ENCODE data around the gene NLRP1. TPM values are rescaled to one million over a fixed set of nuclear protein-coding genes. Genes with fewer than 3 reads are reported as not detected.

NLRP1 gene
- total RNA-seq, 4 donors from 2014 or later, result 13.8 to 78.3 (median 47.0) TPM

DNA sequence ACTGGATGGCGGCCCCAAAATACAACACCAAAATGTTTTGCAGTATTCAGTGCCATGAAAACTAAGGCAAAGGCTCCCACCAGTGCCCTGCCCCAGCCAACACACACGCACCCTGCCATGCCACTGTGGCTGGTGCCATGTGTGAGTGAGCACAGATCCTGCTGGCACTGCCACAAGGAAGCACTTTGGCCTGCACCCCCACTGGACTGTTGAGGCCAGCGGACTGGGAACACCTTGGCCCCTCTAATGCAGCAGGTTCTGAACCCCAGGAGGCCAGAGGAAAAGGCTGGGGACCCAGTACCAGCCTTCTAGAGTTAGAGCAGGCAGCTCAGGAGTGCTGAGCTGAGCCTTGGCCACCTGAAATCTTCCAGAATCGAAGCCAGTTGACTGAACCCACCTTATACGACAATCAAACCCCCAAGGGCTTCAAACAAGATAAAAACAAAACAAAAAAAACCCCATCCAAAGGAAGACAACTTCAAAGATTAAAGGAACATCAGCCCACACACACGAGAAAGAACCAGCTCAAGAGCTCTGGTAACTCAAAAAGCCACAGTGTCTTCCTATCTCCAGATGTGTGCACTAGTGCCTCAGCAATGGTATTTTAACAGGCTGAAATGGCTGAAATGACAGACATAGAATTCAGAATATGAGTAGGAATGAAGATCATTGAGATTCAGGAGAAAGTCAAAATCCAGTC is 21.5 kb downstream of the NLRP1 start:
- Histone ChIP-seq H3K36me3 (no peaks in the 10 kb centered on the region), H3K27ac (no peak overlapping the region), H3K9me3 (no peaks in the 10 kb centered on the region), H3K4me1 (no peaks in the 10 kb centered on the region), H3K4me3 (no peak overlapping the region), H3K27me3 (no peaks in the 10 kb centered on the region)
- intact Hi-C loops (cut with DNase I; ENCODE audit: low total_unique reads), result no loop called here
- DNase-seq, result no peak
- no peak for TF ChIP-seq CTCF (IDR thresholded peaks at IDR 0.05)
- no peak for TF ChIP-seq POLR2A (IDR thresholded peaks at IDR 0.05)

DNA sequence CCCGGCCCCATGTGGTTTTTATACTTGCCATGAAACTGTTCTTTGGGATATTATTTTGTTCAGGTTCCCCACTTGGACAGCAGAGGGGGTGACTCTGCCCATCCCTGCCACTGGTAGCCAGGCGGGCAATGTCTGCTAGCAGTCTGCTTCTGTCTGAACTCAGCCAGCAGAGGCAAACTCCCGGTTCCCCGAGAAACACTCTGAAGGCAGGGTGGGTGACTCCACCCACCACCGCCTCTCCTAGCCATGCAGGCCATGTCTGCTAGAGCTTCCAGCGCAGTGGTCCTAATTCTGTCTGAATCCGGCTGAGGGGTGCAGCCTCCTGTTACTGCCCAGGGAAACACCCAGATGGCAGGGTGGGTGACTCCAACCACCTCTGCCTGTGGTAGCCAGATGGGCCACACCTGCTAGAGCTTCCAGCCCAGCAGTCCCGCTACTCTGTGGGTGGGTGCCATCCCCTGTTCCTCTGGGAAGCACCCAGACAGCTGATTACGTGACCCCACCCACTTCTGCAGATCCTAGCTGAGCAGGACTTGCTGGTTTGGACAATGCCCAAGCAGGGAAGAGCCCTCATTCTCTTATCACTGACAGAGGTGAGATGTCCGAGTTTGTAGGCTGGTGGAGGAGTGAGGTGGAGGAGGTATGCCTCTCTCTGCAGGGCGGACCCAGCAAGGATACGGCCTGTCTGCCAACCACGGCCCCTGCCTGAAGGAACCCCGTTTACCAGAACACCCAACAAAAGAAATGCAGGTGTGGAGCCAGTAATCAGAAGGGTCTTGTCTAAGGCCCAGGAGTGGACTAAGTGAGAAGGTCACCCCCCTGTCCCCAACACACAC is 22.4 kb downstream of the NLRP1 start:
- H3K36me3 ChIP-seq, result no peaks in the 10 kb centered on the region
- TF ChIP-seq CTCF (IDR thresholded peaks at IDR 0.05) (no peak), POLR2A (IDR thresholded peaks at IDR 0.05) (no peak)
- no peaks in the 10 kb centered on the region for H3K9me3 ChIP-seq
- no peak for DNase-seq
- no peak overlapping the region for H3K4me3 ChIP-seq
- intact Hi-C loops (cut with DNase I; ENCODE audit: low total_unique reads), result no loop called here
- no peaks in the 10 kb centered on the region for H3K27me3 ChIP-seq
- no peaks in the 10 kb centered on the region for H3K4me1 ChIP-seq
- no peak overlapping the region for H3K27ac ChIP-seq

DNA sequence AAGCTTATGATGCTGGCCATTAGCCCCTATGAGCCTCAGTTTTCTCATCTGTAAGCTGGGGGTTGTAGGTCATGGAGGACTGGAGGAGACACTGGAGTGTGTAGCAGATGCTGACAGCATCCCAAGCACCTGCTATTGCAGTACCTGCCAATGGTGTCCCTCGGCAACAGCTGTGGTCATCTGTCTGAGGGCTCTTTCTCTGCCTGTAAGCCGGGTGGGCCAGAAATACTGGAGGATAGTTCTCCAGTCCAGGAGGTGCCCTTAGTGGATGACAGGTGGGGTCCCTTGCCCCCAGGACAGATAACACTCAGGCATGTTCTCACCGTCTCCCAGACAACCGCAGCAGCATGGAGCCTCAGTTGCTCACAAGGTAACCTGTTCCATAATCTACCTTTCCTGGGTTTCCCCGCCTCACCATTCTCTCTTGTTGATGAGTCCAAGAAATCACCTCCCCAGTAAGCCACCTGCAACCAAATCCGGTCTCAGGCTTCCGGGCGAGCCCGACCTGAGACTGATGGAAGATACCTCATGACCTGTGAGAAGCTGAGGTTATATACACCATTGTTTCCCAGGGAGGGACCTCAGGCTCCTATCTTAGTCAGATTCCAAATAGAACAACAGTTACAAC is 23.8 kb downstream of the NLRP1 start:
- TF ChIP-seq CTCF (IDR thresholded peaks at IDR 0.05), result no peak
- no peak for TF ChIP-seq POLR2A (IDR thresholded peaks at IDR 0.05)
- no peak for DNase-seq
- no peaks in the 10 kb centered on the region for H3K4me1 ChIP-seq
- no peak overlapping the region for H3K4me3 ChIP-seq
- H3K9me3 ChIP-seq, result no peaks in the 10 kb centered on the region
- H3K27me3 ChIP-seq, result no peaks in the 10 kb centered on the region
- intact Hi-C loops (cut with DNase I; ENCODE audit: low total_unique reads), result no loop called here
- H3K36me3 ChIP-seq, result no peaks in the 10 kb centered on the region
- H3K27ac ChIP-seq, result no peak overlapping the region

- H3K4me3 ChIP-seq, result no peak overlapping the region
- intact Hi-C loops (cut with DNase I; ENCODE audit: low total_unique reads), result no loop called here
- H3K27ac ChIP-seq, result no peak overlapping the region
- H3K27me3 ChIP-seq, result no peaks in the 10 kb centered on the region
- no peaks in the 10 kb centered on the region for H3K4me1 ChIP-seq
- no peak for TF ChIP-seq CTCF (IDR thresholded peaks at IDR 0.05)
- no peak for TF ChIP-seq POLR2A (IDR thresholded peaks at IDR 0.05)
- no peaks in the 10 kb centered on the region for H3K9me3 ChIP-seq
- H3K36me3 ChIP-seq, result no peaks in the 10 kb centered on the region
- no peak for DNase-seq
Measured at GRCh38 chr17:5558815-5559785, 25.2 kb downstream of the NLRP1 start.

Data from uterus (tissue), 4 donors.